SK-N-SH (cell line): ENCODE results near the gene XPR1. TPM values are rescaled to one million over a fixed set of nuclear protein-coding genes. Genes with fewer than 3 reads are reported as not detected.

Experiments
- CTCF ChIA-PET: fragments of 300-600, 350-600 bp; formaldehyde crosslinking; extraction: SDS; loops from one replicate; lab custom pipeline; 2021; lab: Yijun Ruan, JAX
- POLR2A ChIA-PET: fragments of 350-600 bp; sonication (Branson Sonifier 250); formaldehyde crosslinking; extraction: SDS; loops from one replicate; lab custom pipeline; 2020; ENCODE audit warnings: antibody characterized with exemption, inconsistent platforms; lab: Yijun Ruan, JAX
- DNase-seq: peaks from one replicate; pipeline ENCODE4 v3.0.0; 2012
- H2AFZ ChIP-seq: fragments of 200-600 bp; sonication (generic); 2 replicates; pipeline ENCODE4 v1.8.1; 2016; ENCODE audit warnings: antibody characterized with exemption, mild to moderate bottlenecking, low read depth
- H3F3A ChIP-seq: fragments of 200-600 bp; sonication (generic); replicated peaks from 2 replicates; pipeline ENCODE3; 2016; ENCODE audit warnings: antibody characterized with exemption, mild to moderate bottlenecking; ENCODE audit not compliant: insufficient read depth
- H3K27ac ChIP-seq, 2 experiments: fragments of 200-500 bp in 1 of 2; fragments of 200-600 bp in 1 of 2; sonication (Bioruptor generic) in 1 of 2; sonication (generic), shearing (Covaris generic) in 1 of 2; 2 replicates each; pipeline versions ENCODE4 v1.5.1 to v1.6.1; 2014 to 2016; ENCODE audit warnings: low read depth in 2 of 2, inconsistent platforms in 1 of 2, low read length in 1 of 2, mild to moderate bottlenecking in 1 of 2, mixed read lengths in 1 of 2
- H3K27me3 ChIP-seq: fragments of 200-600 bp; sonication (generic), shearing (Covaris generic); 2 replicates; pipeline ENCODE4 v1.6.1; 2016; ENCODE audit warnings: mixed run types; ENCODE audit not compliant: insufficient read depth
- H3K36me3 ChIP-seq, 2 experiments: fragments of 200-500 bp in 1 of 2; fragments of 200-600 bp in 1 of 2; sonication (Bioruptor generic) in 1 of 2; sonication (generic) in 1 of 2; replicated peaks in 1 of 2; 2 replicates each; pipeline versions ENCODE3 to v1.5.1; 2014 to 2016; ENCODE audit warnings: low read length in 1 of 2, mild to moderate bottlenecking in 1 of 2; ENCODE audit not compliant: insufficient read depth in 2 of 2, control insufficient read depth in 1 of 2
- H3K4me1 ChIP-seq, 2 experiments: fragments of 200-500 bp in 1 of 2; fragments of 200-600 bp in 1 of 2; sonication (Bioruptor generic) in 1 of 2; sonication (generic), shearing (Covaris generic) in 1 of 2; 2 replicates each; pipeline versions ENCODE4 v1.5.1 to v1.6.1; 2014 to 2016; ENCODE audit warnings: low read depth in 1 of 2, low read length in 1 of 2, mixed run types in 1 of 2; ENCODE audit not compliant: insufficient read depth in 2 of 2, control insufficient read depth in 1 of 2
- H3K4me2 ChIP-seq: fragments of 200-600 bp; sonication (generic), shearing (Covaris generic); 2 replicates; pipeline ENCODE4 v1.6.1; 2017; ENCODE audit warnings: mixed run types
- H3K4me3 ChIP-seq, 2 experiments: fragments of 200-500 bp in 1 of 2; fragments of 200-600 bp in 1 of 2; sonication (Bioruptor generic) in 1 of 2; sonication (generic), shearing (Covaris generic) in 1 of 2; 2 replicates each; pipeline versions ENCODE4 v1.5.1 to v1.8.1; 2014 to 2016; ENCODE audit warnings: low read depth in 2 of 2, inconsistent platforms in 1 of 2, low read length in 1 of 2, mild to moderate bottlenecking in 1 of 2, mixed read lengths in 1 of 2, moderate library complexity in 1 of 2
- H3K79me2 ChIP-seq: fragments of 200-600 bp; sonication (generic); 2 replicates; pipeline ENCODE4 v1.8.1; 2017; ENCODE audit warnings: mild to moderate bottlenecking; ENCODE audit not compliant: insufficient read depth
- H3K9ac ChIP-seq: fragments of 200-600 bp; sonication (generic); 2 replicates; pipeline ENCODE4 v1.6.1; 2017; ENCODE audit warnings: mixed run types
- H3K9me2 ChIP-seq: fragments of 200-600 bp; sonication (generic); 2 replicates; pipeline ENCODE4 v1.6.1; 2017; ENCODE audit warnings: mixed run types
- H3K9me3 ChIP-seq: fragments of 200-600 bp; sonication (generic); 2 replicates; pipeline ENCODE4 v1.6.1; 2017; ENCODE audit warnings: mixed run types, mild to moderate bottlenecking, moderate library complexity
- H4K20me1 ChIP-seq: fragments of 200-600 bp; sonication (generic); 2 replicates; pipeline ENCODE4 v1.6.1; 2017; ENCODE audit warnings: mild to moderate bottlenecking, mixed run types; ENCODE audit not compliant: insufficient read depth
- CHD2 ChIP-seq: fragments of 150-350 bp; IDR thresholded peaks from 2 replicates; pipeline ENCODE4 v1.6.1; 2018; ENCODE audit warnings: low read length; ENCODE audit not compliant: partially characterized antibody
- ELF1 ChIP-seq: IDR thresholded peaks from 2 replicates; pipeline ENCODE4 v1.4.0; 2012
- EZH2phosphoT487 ChIP-seq: fragments of 200-600 bp; sonication (generic); IDR thresholded peaks from 2 replicates; pipeline ENCODE4 v1.6.1; 2017; ENCODE audit warnings: low read depth, mixed run types, mild to moderate bottlenecking, antibody characterized with exemption, moderate library complexity, borderline replicate concordance
- FOSL2 ChIP-seq: IDR thresholded peaks from 2 replicates; pipeline ENCODE4 v1.4.0; 2012; ENCODE audit warnings: low read depth, mild to moderate bottlenecking, moderate library complexity, borderline replicate concordance
- FOXM1 ChIP-seq: IDR thresholded peaks from 2 replicates; pipeline ENCODE4 v1.4.0; 2012; ENCODE audit warnings: low read depth, mild to moderate bottlenecking
- GABPA ChIP-seq: IDR thresholded peaks from 2 replicates; pipeline ENCODE4 v1.4.0; 2012; ENCODE audit warnings: low read depth, mild to moderate bottlenecking
- GATA2 ChIP-seq: sonication (generic); formaldehyde crosslinking; IDR thresholded peaks from 2 replicates; pipeline ENCODE4 v1.5.0; 2020; ENCODE audit warnings: mild to moderate bottlenecking, missing genetic modification reagents
- IRF3 ChIP-seq: fragments of 150-350 bp; IDR thresholded peaks from 2 replicates; pipeline ENCODE4 v1.6.1; 2016; ENCODE audit warnings: mild to moderate bottlenecking, low read depth, low read length
- JUND ChIP-seq: IDR thresholded peaks from 2 replicates; pipeline ENCODE4 v1.4.0; 2012
- MAX ChIP-seq: IDR thresholded peaks from 2 replicates; pipeline ENCODE4 v1.4.0; 2012; ENCODE audit warnings: low read depth
- MEF2A ChIP-seq: IDR thresholded peaks from 2 replicates; pipeline ENCODE4 v1.4.0; 2012; ENCODE audit warnings: low read depth, borderline replicate concordance
- MXI1 ChIP-seq: IDR thresholded peaks from 2 replicates; pipeline ENCODE4 v1.6.1; 2012; ENCODE audit warnings: mild to moderate bottlenecking, low read depth, low read length, improper control_type of control experiment
- NFIC ChIP-seq: IDR thresholded peaks from 2 replicates; pipeline ENCODE4 v1.4.0; 2012; ENCODE audit warnings: borderline replicate concordance
- NRF1 ChIP-seq: IDR thresholded peaks from 2 replicates; pipeline ENCODE4 v1.6.1; 2012; ENCODE audit warnings: low read depth, mild to moderate bottlenecking, low read length
- PBX3 ChIP-seq: IDR thresholded peaks from 2 replicates; pipeline ENCODE4; 2012
- RAD21 ChIP-seq: IDR thresholded peaks from 2 replicates; pipeline ENCODE4 v1.6.1; 2012; ENCODE audit warnings: mild to moderate bottlenecking, low read length
- RFX5 ChIP-seq: IDR thresholded peaks from 2 replicates; pipeline ENCODE4 v1.6.1; 2012; ENCODE audit warnings: mild to moderate bottlenecking, improper control_type of control experiment, low read length
- SMC3 ChIP-seq: IDR thresholded peaks from 2 replicates; pipeline ENCODE4 v1.6.1; 2012; ENCODE audit warnings: low read depth, low read length, improper control_type of control experiment
- TCF12 ChIP-seq: IDR thresholded peaks from 2 replicates; pipeline ENCODE4 v1.4.0; 2012
- TEAD4 ChIP-seq: IDR thresholded peaks from 2 replicates; pipeline ENCODE4 v1.4.0; 2012; ENCODE audit warnings: mild to moderate bottlenecking, borderline replicate concordance; ENCODE audit not compliant: insufficient read depth
- USF2 ChIP-seq: fragments of 150-350 bp; IDR thresholded peaks from 2 replicates; pipeline ENCODE4 v1.6.1; 2017; ENCODE audit warnings: antibody characterized with exemption, low read length, low read depth, borderline replicate concordance
- YY1 ChIP-seq: IDR thresholded peaks from 2 replicates; pipeline ENCODE4 v1.4.0; 2012; ENCODE audit warnings: low read depth, mild to moderate bottlenecking
- WGBS: methylation state at CpG from one replicate; pipeline ENCODE4 v1.1.6; 2017; ENCODE audit warnings: low lambda C conversion rate; 5-methylcytosine and 5-hydroxymethylcytosine counted together
- polyA plus RNA-seq, 3 experiments: library from polyadenylated mRNA; depleted of rRNA; stranded (reverse); fragments of >200 nt; gene quantifications; 2 replicates each; pipeline ENCODE4 v1.2.3, GENCODE V29; 2012

The XPR1 gene
- polyA plus RNA-seq, 1 of the 3 experiments (the other 2 are of a cell fraction): 7.9 TPM

GRCh38 chr1:180916012-180916770 is 284.4 kb downstream of the XPR1 start:
- Histone ChIP-seq H3K9me2 (no peaks in the 10 kb centered on the region), H2AFZ (no peak overlapping the region), H3K4me3 (no peak overlapping the region), H3K27me3 (no peaks in the 10 kb centered on the region), H3K27ac (no peak overlapping the region), H3K4me2 (no peak overlapping the region)
- no peak for DNase-seq
- CTCF ChIA-PET: interaction anchor here (1.4 kb wide), 1 partner anchor 250 kb away, joined by 3 read pairs; no protein-coding TSS in a partner anchor
- TF ChIP-seq RAD21 (no peak), SMC3 (no peak), TEAD4 (no peak), FOXM1 (no peak), ELF1 (no peak), JUND (no peak), RFX5 (no peak), MAX (no peak), MEF2A (no peak), EZH2phosphoT487 (no peak), YY1 (no peak), USF2 (no peak), FOSL2 (no peak), NRF1 (no peak)
- TF ChIP-seq, all 33 proteins: peak for 0
- 75% methylated on average over 11 of the region's 17 CpGs for WGBS
- no peaks in the 10 kb centered on the region for H3K9me3 ChIP-seq
- H3K79me2 ChIP-seq: no peaks in the 10 kb centered on the region
- H4K20me1 ChIP-seq: no peaks in the 10 kb centered on the region
- no peak overlapping the region for H3K9ac ChIP-seq
- H3K4me1 ChIP-seq: no peaks in the 10 kb centered on the region; a peak in 1 of 4 replicates
- POLR2A ChIA-PET: no interaction called here
- no peaks in the 10 kb centered on the region for H3F3A ChIP-seq
- no peaks in the 10 kb centered on the region for H3K36me3 ChIP-seq

- CTCF ChIA-PET: interaction anchor here (1.4 kb wide), 1 partner anchor 249 kb away, joined by 3 read pairs; no protein-coding TSS in a partner anchor
- TF ChIP-seq PBX3 (no peak), NRF1 (no peak), MAX (no peak), SMC3 (no peak), TCF12 (no peak), USF2 (no peak), IRF3 (no peak), RFX5 (no peak), GABPA (no peak), MXI1 (no peak), JUND (no peak), RAD21 (no peak), GATA2 (CRISPR knock-in tag) (no peak), NFIC (no peak), CHD2 (no peak), FOXM1 (no peak)
These were observed 284.9 kb downstream of the XPR1 start for GRCh38 chr1:180916771-180917170.

More at GRCh38 chr1:180916771-180917170, 284.9 kb downstream of the XPR1 start:
- WGBS: 64% methylated on average over 3 of the region's 10 CpGs
- H3K9me2 ChIP-seq: no peaks in the 10 kb centered on the region
- H3K9me3 ChIP-seq: no peaks in the 10 kb centered on the region
- DNase-seq: peak; percentile 45
- no peaks in the 10 kb centered on the region for H3K79me2 ChIP-seq
- no peaks in the 10 kb centered on the region for H3F3A ChIP-seq
- no peaks in the 10 kb centered on the region; a peak in 1 of 4 replicates for H3K4me1 ChIP-seq
- no peaks in the 10 kb centered on the region for H3K27me3 ChIP-seq
- H3K4me2 ChIP-seq: no peak overlapping the region
- H3K9ac ChIP-seq: no peak overlapping the region
- no peak overlapping the region for H3K27ac ChIP-seq
- no peaks in the 10 kb centered on the region for H3K36me3 ChIP-seq
- no peak overlapping the region for H2AFZ ChIP-seq
- POLR2A ChIA-PET: interaction anchor here (1.0 kb wide), 1 partner anchor 10 kb away, joined by 3 read pairs; no protein-coding TSS in a partner anchor
- no peak overlapping the region for H3K4me3 ChIP-seq
- no peaks in the 10 kb centered on the region for H4K20me1 ChIP-seq
